ENCODE measurements around the gene GAPDHS.

GAPDHS gene

GRCh38 chr19:35533201-35533821 is at the start of gene GAPDHS:
Gene GAPDHS (plus strand): TSS chr19:35533456. CDS start chr19:35533528, 72 bp downstream.
- DNase-seq (ENCODE audit: low read depth in 2 of 2) = no peak

GRCh38 chr19:35484252-35485036 is 48.8 kb upstream of the GAPDHS start:
- DNase-seq (ENCODE audit: low read depth in 2 of 2) = no peak

- DNase-seq (ENCODE audit: low read depth in 2 of 2) = no peak
Observed at GRCh38 chr19:35486268-35486708, 47.0 kb upstream of the GAPDHS start.

- DNase-seq (ENCODE audit: low read depth in 2 of 2) = no peak
Observed at GRCh38 chr19:35487656-35488182, 45.5 kb upstream of the GAPDHS start.

- no peak for DNase-seq (ENCODE audit: low read depth in 2 of 2)
Observed at GRCh38 chr19:35488677-35489076, 44.6 kb upstream of the GAPDHS start.

- no peak for DNase-seq (ENCODE audit: low read depth in 2 of 2)
Observed at GRCh38 chr19:35490364-35490763, 42.9 kb upstream of the GAPDHS start, which contains the start of gene KRTDAP. Gene KRTDAP (minus strand): TSS chr19:35490464. CDS start chr19:35490442, 22 bp downstream.

- DNase-seq (ENCODE audit: low read depth in 2 of 2) = no peak
Observed at GRCh38 chr19:35491836-35492360, 41.4 kb upstream of the GAPDHS start.

GRCh38 chr19:35493971-35494370 is 39.3 kb upstream of the GAPDHS start:
- DNase-seq (ENCODE audit: low read depth in 2 of 2) = no peak

- peak; percentile 60 to 78 for DNase-seq (ENCODE audit: low read depth in 2 of 2)
Observed at GRCh38 chr19:35495107-35496064, 37.9 kb upstream of the GAPDHS start.

- no peak for DNase-seq (ENCODE audit: low read depth in 2 of 2)
Observed at GRCh38 chr19:35497406-35497805, 35.9 kb upstream of the GAPDHS start.

- DNase-seq (ENCODE audit: low read depth in 2 of 2) = no peak
Observed at GRCh38 chr19:35498220-35498619, 35.0 kb upstream of the GAPDHS start.

- no peak for DNase-seq (ENCODE audit: low read depth in 2 of 2)
Observed at GRCh38 chr19:35498984-35499527, 34.2 kb upstream of the GAPDHS start.

- no peak for DNase-seq (ENCODE audit: low read depth in 2 of 2)
Observed at GRCh38 chr19:35500611-35501010, 32.6 kb upstream of the GAPDHS start.

- DNase-seq (ENCODE audit: low read depth in 2 of 2) = no peak
Observed at GRCh38 chr19:35501684-35502083, 31.6 kb upstream of the GAPDHS start.

- DNase-seq (ENCODE audit: low read depth in 2 of 2) = no peak
Observed at GRCh38 chr19:35502751-35503150, 30.5 kb upstream of the GAPDHS start.

GRCh38 chr19:35506011-35506410 is 27.2 kb upstream of the GAPDHS start:
- DNase-seq (ENCODE audit: low read depth in 2 of 2) = no peak

GRCh38 chr19:35507561-35507960 is 25.7 kb upstream of the GAPDHS start:
- DNase-seq (ENCODE audit: low read depth in 2 of 2) = no peak

- no peak for DNase-seq (ENCODE audit: low read depth in 2 of 2)
Observed at GRCh38 chr19:35508129-35508528, 25.1 kb upstream of the GAPDHS start.

GRCh38 chr19:35509018-35509652 is 24.1 kb upstream of the GAPDHS start:
- DNase-seq (ENCODE audit: low read depth in 2 of 2) = no peak

GRCh38 chr19:35509861-35510625 is 23.2 kb upstream of the GAPDHS start:
- peak; percentile 36 to 74 for DNase-seq (ENCODE audit: low read depth in 2 of 2)
